Peyer's patch (tissue), 4 donors: ENCODE results near the gene PITHD1. TPM values are rescaled to one million over a fixed set of nuclear protein-coding genes. Genes with fewer than 3 reads are reported as not detected.

Experiments
- DNase-seq, 3 donors: peaks; one replicate each; pipeline ENCODE4 v3.0.0-alpha.2; 2017 to 2019
- H3K27ac ChIP-seq, 4 donors: fragments of 200-600 bp; sonication (generic); one replicate each; pipeline ENCODE4 v1.5.1; 2016 to 2019
- H3K27me3 ChIP-seq, 2 donors: fragments of 200-600 bp; sonication (generic); one replicate each; pipeline ENCODE4 v1.5.1; 2019
- H3K36me3 ChIP-seq, 3 donors: fragments of 200-600 bp; sonication (generic); one replicate each; pipeline ENCODE4 v1.5.1; 2016 to 2019
- H3K4me1 ChIP-seq, 4 donors: fragments of 200-600 bp; sonication (generic); one replicate each; pipeline ENCODE4 v1.5.1; 2016 to 2019
- H3K4me3 ChIP-seq, 4 donors: fragments of 200-600 bp; sonication (generic); 1 replicate in 3 of 4; 2 replicates in 1 of 4; pipeline ENCODE4 v1.5.1; 2016 to 2019; ENCODE audit warnings: mild to moderate bottlenecking in 1 of 4
- H3K9me3 ChIP-seq, 4 donors: fragments of 200-600 bp; sonication (generic); one replicate each; pipeline ENCODE4 v1.5.1; 2016 to 2019; ENCODE audit warnings: mild to moderate bottlenecking in 1 of 4
- POLR2A ChIP-seq, 2 donors: fragments of 450-650 bp; IDR thresholded peaks; one replicate each; pipeline ENCODE4 v1.5.1; 2017; ENCODE audit warnings: antibody characterized with exemption in 2 of 2, mild to moderate bottlenecking in 2 of 2, moderate library complexity in 2 of 2
- total RNA-seq, 4 donors: library from RNA; depleted of rRNA; stranded (reverse); fragments of >200 nt; gene quantifications; one replicate each; pipeline ENCODE4 v1.1.0, GENCODE V29; 2016
- TF ChIP-seq, protein P1 (sequence below), 6 experiments: fragments of 450-650 bp in 4 of 6; fragments of 200-600 bp in 2 of 6; sonication (generic) in 1 of 6; IDR thresholded peaks; one replicate each; pipeline ENCODE4 v1.5.1; 2017 to 2019; ENCODE audit warnings: antibody characterized with exemption in 6 of 6, mild to moderate bottlenecking in 3 of 6, moderate library complexity in 1 of 6

The PITHD1 gene
- total RNA-seq, 4 donors from 2014 or later, result 19.4 to 47.0 (median 30.1) TPM

DNA sequence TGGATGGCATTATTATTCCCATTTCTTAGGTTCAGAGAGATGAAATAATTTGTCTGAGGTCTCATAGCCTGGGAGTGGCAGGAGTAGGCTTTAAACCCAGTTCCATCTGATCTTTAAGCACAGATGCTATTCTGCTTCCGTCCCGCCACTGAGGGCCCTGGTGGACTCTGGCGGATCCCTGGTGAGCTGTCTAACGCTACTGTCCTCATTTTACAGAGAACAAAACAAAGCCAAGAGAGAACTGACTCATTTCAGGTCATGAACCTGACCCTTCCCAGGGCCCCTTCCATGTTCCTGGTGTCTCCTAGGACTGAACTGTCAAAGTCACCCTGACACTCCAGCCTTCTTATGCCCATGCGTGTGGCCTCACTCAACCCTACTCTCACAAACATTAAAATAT, 25.5 kb downstream of the PITHD1 start:
- peak in 1 of 3 donors; percentile 11 for DNase-seq
- peaks cover 0 to 22% (median 18%) of the 10 kb centered on the region in 4 donors for H3K4me1 ChIP-seq
- H3K36me3 ChIP-seq, result peaks cover 0 to 6% (median 0%) of the 10 kb centered on the region in 3 donors
- no peak overlapping the region for H3K4me3 ChIP-seq
- H3K9me3 ChIP-seq, result no peaks in the 10 kb centered on the region
- no peak overlapping the region for H3K27ac ChIP-seq
- H3K27me3 ChIP-seq, result no peaks in the 10 kb centered on the region
- TF ChIP-seq, protein P1, sequence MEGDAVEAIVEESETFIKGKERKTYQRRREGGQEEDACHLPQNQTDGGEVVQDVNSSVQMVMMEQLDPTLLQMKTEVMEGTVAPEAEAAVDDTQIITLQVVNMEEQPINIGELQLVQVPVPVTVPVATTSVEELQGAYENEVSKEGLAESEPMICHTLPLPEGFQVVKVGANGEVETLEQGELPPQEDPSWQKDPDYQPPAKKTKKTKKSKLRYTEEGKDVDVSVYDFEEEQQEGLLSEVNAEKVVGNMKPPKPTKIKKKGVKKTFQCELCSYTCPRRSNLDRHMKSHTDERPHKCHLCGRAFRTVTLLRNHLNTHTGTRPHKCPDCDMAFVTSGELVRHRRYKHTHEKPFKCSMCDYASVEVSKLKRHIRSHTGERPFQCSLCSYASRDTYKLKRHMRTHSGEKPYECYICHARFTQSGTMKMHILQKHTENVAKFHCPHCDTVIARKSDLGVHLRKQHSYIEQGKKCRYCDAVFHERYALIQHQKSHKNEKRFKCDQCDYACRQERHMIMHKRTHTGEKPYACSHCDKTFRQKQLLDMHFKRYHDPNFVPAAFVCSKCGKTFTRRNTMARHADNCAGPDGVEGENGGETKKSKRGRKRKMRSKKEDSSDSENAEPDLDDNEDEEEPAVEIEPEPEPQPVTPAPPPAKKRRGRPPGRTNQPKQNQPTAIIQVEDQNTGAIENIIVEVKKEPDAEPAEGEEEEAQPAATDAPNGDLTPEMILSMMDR (IDR thresholded peaks at IDR 0.05), result no peak
- no peak for TF ChIP-seq POLR2A (IDR thresholded peaks at IDR 0.05)

DNA sequence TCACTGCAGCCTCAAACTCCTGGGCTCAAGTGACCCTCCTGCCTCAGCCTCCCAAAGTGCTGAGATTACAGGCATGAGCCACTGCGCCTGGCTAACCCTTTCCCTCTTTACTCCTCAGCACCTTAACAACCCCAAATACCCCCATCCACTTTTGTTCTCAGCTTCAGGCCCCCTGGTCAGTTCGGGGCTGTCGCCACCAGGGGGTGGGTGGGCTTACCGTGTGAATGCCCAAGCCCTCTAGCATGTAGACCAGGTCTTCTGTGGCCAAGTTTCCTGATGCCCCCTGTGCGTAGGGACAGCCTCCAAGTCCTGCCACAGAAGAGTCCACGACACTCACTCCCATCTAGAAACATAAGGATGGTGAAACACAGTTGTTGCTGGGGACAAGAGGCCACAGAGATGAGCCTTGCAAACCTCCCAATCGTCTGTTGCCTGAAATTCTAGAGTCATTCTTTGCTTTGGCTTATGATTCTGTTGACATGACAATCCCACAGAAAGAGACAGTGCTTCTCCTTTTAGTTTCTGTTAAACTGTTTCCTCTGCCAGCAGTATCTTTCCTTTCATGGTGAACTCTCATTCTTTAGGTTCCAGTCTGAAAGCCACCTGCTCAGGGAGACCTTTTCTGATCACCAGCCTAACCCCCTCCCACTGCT, 26.1 kb downstream of the PITHD1 start:
- Histone ChIP-seq H3K4me1 (peaks cover 0 to 15% (median 15%) of the 10 kb centered on the region in 4 donors), H3K27ac (peak overlapping the region in 1 of 4 donors; percentile 3), H3K36me3 (peaks cover 0 to 6% (median 0%) of the 10 kb centered on the region in 3 donors), H3K4me3 (no peak overlapping the region), H3K27me3 (no peaks in the 10 kb centered on the region), H3K9me3 (no peaks in the 10 kb centered on the region)
- peak in 1 of 3 donors; percentile 24 for DNase-seq
- TF ChIP-seq, protein P1 (IDR thresholded peaks at IDR 0.05), result no peak
- TF ChIP-seq POLR2A (IDR thresholded peaks at IDR 0.05), result no peak

DNA sequence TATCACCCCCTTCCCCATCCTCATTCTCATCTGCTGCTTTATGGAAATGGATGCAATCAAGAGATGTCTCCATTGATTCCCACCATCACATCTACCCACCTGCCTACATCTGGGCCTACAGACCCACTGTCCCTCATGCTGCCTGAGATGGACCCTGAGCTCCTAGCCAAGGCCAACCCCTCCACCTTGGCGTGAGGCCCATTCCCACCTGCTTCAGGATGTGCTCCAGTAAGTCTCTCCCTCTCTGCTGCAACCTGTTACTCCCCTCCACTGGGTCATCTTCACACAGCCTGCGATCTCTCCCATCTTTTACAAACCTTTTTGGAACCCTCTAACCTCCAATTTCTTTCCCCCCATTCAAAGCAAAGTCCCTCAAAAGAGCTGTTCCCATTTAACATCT, 26.8 kb downstream of the PITHD1 start:
- peaks cover 0 to 6% (median 0%) of the 10 kb centered on the region in 3 donors for H3K36me3 ChIP-seq
- H3K27me3 ChIP-seq, result no peaks in the 10 kb centered on the region
- no peaks in the 10 kb centered on the region for H3K9me3 ChIP-seq
- DNase-seq, result peak in 1 of 3 donors; percentile 19
- no peak for TF ChIP-seq POLR2A (IDR thresholded peaks at IDR 0.05)
- TF ChIP-seq, protein P1 (IDR thresholded peaks at IDR 0.05), result no peak
- H3K4me3 ChIP-seq, result no peak overlapping the region
- H3K27ac ChIP-seq, result no peak overlapping the region
- peaks cover 0 to 15% (median 13%) of the 10 kb centered on the region in 4 donors for H3K4me1 ChIP-seq

DNA sequence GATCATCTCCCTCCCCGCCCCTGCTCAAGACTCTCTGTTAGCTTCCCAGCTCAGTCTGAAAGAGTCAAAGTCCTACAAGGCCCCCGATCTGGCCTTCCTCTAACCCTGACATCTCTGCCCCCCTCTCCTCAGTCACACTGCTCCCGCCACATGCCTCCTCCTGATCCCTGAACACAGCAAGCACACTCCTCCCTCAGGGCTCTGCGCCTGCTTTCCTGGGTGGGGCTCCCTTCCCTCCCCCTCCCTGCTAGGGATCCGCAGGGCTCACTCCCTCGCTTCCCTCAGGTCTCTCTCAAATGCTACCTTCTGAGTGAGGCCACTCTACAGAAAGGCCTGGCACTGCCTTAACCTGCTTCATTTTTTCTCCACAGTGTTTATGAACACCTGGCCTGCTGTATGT, 28.1 kb downstream of the PITHD1 start:
- DNase-seq, result peak in 1 of 3 donors; percentile 25
- H3K9me3 ChIP-seq, result no peaks in the 10 kb centered on the region
- no peak for TF ChIP-seq POLR2A (IDR thresholded peaks at IDR 0.05)
- TF ChIP-seq, protein P1 (IDR thresholded peaks at IDR 0.05), result no peak
- H3K27me3 ChIP-seq, result no peaks in the 10 kb centered on the region
- no peak overlapping the region for H3K4me3 ChIP-seq
- peaks cover 0 to 26% (median 9%) of the 10 kb centered on the region in 4 donors for H3K4me1 ChIP-seq
- peaks cover 0 to 6% (median 0%) of the 10 kb centered on the region in 3 donors for H3K36me3 ChIP-seq
- no peak overlapping the region for H3K27ac ChIP-seq

DNA sequence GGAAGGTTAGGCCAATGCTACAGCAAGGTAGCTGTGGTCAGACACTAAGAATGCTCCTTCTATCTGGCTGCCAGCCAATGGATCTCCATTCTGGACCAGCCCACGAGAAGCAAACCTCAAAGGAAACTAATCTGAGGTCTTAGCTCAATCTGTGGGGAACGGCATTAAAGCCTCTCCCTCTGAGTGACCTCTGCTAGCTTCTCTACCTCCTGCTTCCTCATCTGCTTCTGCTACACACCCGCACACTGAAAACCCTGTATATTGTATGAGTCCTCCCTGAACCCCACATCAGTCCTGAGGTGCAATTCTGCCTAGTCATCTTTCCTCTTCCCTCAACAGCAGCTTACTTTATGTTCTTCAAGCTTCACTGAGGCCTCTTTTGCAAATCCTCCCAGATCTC, 29.2 kb downstream of the PITHD1 start:
- no peak for TF ChIP-seq POLR2A (IDR thresholded peaks at IDR 0.05)
- TF ChIP-seq, protein P1 (IDR thresholded peaks at IDR 0.05), result no peak
- peaks cover 0 to 21% (median 5%) of the 10 kb centered on the region in 4 donors for H3K4me1 ChIP-seq
- H3K27me3 ChIP-seq, result no peaks in the 10 kb centered on the region
- no peak overlapping the region for H3K4me3 ChIP-seq
- no peak overlapping the region for H3K27ac ChIP-seq
- H3K36me3 ChIP-seq, result peaks cover 0 to 6% (median 0%) of the 10 kb centered on the region in 3 donors
- no peaks in the 10 kb centered on the region for H3K9me3 ChIP-seq
- DNase-seq, result peak in 1 of 3 donors; percentile 4
